ENCODE measurements around the gene NME4.
"Not testable (repeated sequence)": the region's sequence is repeated elsewhere in the genome, so short reads cannot be mapped to it uniquely, and the experiment has no call there.

The NME4 gene

GRCh38 chr16:391885-392335 lies 5.1 kb upstream of the NME4 start:
- DNase-seq (ENCODE audit: low read depth), result no peak
- H3K4me3 ChIP-seq (ENCODE audit: low read depth, low read length), result no peak overlapping the region

- H3K4me3 ChIP-seq (ENCODE audit: low read depth, low read length), result no peak overlapping the region
- DNase-seq (ENCODE audit: low read depth), result no peak
Observed at GRCh38 chr16:392450-393030, 4.5 kb upstream of the NME4 start.

- no peak for DNase-seq (ENCODE audit: low read depth)
- H3K4me3 ChIP-seq (ENCODE audit: low read depth, low read length), result peak overlapping the region; percentile 60
Observed at GRCh38 chr16:396199-396598, 800 bp upstream of the NME4 start.

- no peak for DNase-seq (ENCODE audit: low read depth)
Observed at GRCh38 chr16:396605-397004, 394 bp upstream of the NME4 start.

GRCh38 chr16:397736-398332 lies 835 bp downstream of the NME4 start:
- peak overlapping the region; percentile 29 for H3K4me3 ChIP-seq (ENCODE audit: low read depth, low read length)
- DNase-seq (ENCODE audit: low read depth), result no peak

More at GRCh38 chr16:396605-397004, 394 bp upstream of the NME4 start:
- peak overlapping the region; percentile 60 for H3K4me3 ChIP-seq (ENCODE audit: low read depth, low read length)

GRCh38 chr16:398561-399339 lies 1.8 kb downstream of the NME4 start:
- DNase-seq (ENCODE audit: low read depth), result no peak
- no peak overlapping the region for H3K4me3 ChIP-seq (ENCODE audit: low read depth, low read length)

- no peak overlapping the region for H3K4me3 ChIP-seq (ENCODE audit: low read depth, low read length)
- DNase-seq (ENCODE audit: low read depth), result no peak
Observed at GRCh38 chr16:399340-400019, 2.5 kb downstream of the NME4 start.

GRCh38 chr16:400061-400591 lies 3.1 kb downstream of the NME4 start:
- no peak for DNase-seq (ENCODE audit: low read depth)
- H3K4me3 ChIP-seq (ENCODE audit: low read depth, low read length), result no peak overlapping the region

- peak; percentile 57 for DNase-seq (ENCODE audit: low read depth)
- peak within 1 kb of the TSS; percentile 63 for H3K4me3 ChIP-seq (ENCODE audit: low read depth, low read length)
Observed at GRCh38 chr16:401468-402348, 4.7 kb downstream of the NME4 start, which contains the start of gene DECR2. TSS of gene DECR2 (plus strand) at chr16:401885. CDS start at chr16:401964, 79 bp downstream.

GRCh38 chr16:404971-405486 lies 8.0 kb downstream of the NME4 start:
- no peak overlapping the region for H3K4me3 ChIP-seq (ENCODE audit: low read depth, low read length)
- DNase-seq (ENCODE audit: low read depth), result no peak

- no peak for DNase-seq (ENCODE audit: low read depth)
- no peak overlapping the region for H3K4me3 ChIP-seq (ENCODE audit: low read depth, low read length)
Observed at GRCh38 chr16:405548-406506, 8.8 kb downstream of the NME4 start.

- H3K4me3 ChIP-seq (ENCODE audit: low read depth, low read length), result no peak overlapping the region
- no peak for DNase-seq (ENCODE audit: low read depth)
Observed at GRCh38 chr16:407253-407652, 10.3 kb downstream of the NME4 start.

- no peak for DNase-seq (ENCODE audit: low read depth)
- H3K4me3 ChIP-seq (ENCODE audit: low read depth, low read length), result no peak overlapping the region
Observed at GRCh38 chr16:410516-411178, 13.6 kb downstream of the NME4 start.

GRCh38 chr16:411576-412265 lies 14.7 kb downstream of the NME4 start:
- H3K4me3 ChIP-seq (ENCODE audit: low read depth, low read length), result no peak overlapping the region
- no peak for DNase-seq (ENCODE audit: low read depth)

- DNase-seq (ENCODE audit: low read depth), result no peak
- no peak overlapping the region for H3K4me3 ChIP-seq (ENCODE audit: low read depth, low read length)
Observed at GRCh38 chr16:414395-415169, 17.6 kb downstream of the NME4 start.

GRCh38 chr16:415170-415498 lies 18.1 kb downstream of the NME4 start:
- not testable (repeated sequence) for DNase-seq (ENCODE audit: low read depth)

More at GRCh38 chr16:415170-415498, 18.1 kb downstream of the NME4 start:
- H3K4me3 ChIP-seq (ENCODE audit: low read depth, low read length), result not testable (repeated sequence)
